Stomach smooth muscle (tissue), 2 donors: Measurements from ENCODE around the gene DYRK3.
"Not testable (repeated sequence)": the region's sequence is repeated elsewhere in the genome, so short reads cannot be mapped to it uniquely, and the experiment has no call there.

ENCODE experiments used
- H3K27ac ChIP-seq: one replicate; pipeline ENCODE4 v1.7.0; 2013; ENCODE audit warnings: mild to moderate bottlenecking, low read length, inconsistent platforms
- H3K27me3 ChIP-seq, 2 donors: one replicate each; pipeline ENCODE4 v1.7.0; 2013; ENCODE audit warnings: low read length in 2 of 2; ENCODE audit not compliant: insufficient read depth in 2 of 2, control insufficient read depth in 1 of 2
- H3K36me3 ChIP-seq, 2 donors: one replicate each; pipeline ENCODE4 v1.7.0; 2013; ENCODE audit warnings: low read length in 2 of 2; ENCODE audit not compliant: control insufficient read depth in 2 of 2, insufficient read depth in 2 of 2
- H3K4me1 ChIP-seq: one replicate; pipeline ENCODE4 v1.7.0; 2013; ENCODE audit warnings: low read length; ENCODE audit not compliant: control insufficient read depth, insufficient read depth
- H3K4me3 ChIP-seq, 2 donors: one replicate each; pipeline ENCODE4 v1.7.0; 2013; ENCODE audit warnings: low read length in 2 of 2
- H3K9ac ChIP-seq, 2 donors: one replicate each; pipeline ENCODE4 v1.7.0; 2013; ENCODE audit warnings: low read length in 2 of 2, mild to moderate bottlenecking in 1 of 2
- H3K9me3 ChIP-seq, 2 donors: one replicate each; pipeline ENCODE4 v1.7.0; 2013; ENCODE audit warnings: low read length in 2 of 2; ENCODE audit not compliant: control insufficient read depth in 2 of 2
- donor health status: healthy.
- donor health status: Pancreatic carcinoma.

Gene DYRK3

DNA sequence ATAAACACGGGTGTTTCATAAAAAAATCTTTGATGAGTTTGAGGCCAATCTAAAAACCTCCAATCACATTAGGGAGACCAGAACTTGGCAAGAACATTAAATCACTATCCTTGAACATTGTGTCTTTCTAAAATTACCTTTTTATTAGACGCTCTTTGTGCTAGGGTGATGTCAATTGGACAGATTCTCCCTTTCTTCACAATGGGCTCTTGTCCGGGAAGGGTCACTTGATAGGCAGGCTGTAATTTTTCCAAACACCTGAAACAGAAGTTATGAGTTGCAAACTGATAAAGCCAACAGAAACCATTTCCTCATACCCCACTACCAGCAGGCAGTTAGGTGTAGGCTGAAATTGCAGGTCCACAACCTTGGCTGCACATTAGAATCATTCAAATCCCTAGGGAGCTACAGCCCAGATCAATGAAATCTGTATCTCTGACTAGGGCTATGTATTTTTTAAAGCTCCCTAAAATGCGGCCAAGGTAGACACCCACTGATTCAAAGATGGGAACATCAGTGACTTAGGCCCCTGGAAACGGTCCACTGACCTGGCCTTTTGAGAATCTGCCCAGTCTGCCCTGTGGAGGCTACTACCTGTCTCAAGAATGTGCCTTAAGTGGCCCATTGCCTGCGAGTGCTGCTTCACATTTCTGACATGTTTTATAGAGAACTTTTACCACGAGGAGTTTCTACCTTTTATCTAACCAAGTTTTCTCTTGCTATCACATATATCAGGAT lies 39.6 kb upstream of the DYRK3 start:
- no peak overlapping the region for H3K27ac ChIP-seq
- no peak overlapping the region for H3K9ac ChIP-seq
- peaks cover 74 to 76% of the 10 kb centered on the region in 2 donors for H3K36me3 ChIP-seq
- no peaks in the 10 kb centered on the region for H3K9me3 ChIP-seq
- H3K27me3 ChIP-seq, result no peaks in the 10 kb centered on the region
- no peak overlapping the region for H3K4me3 ChIP-seq
- H3K4me1 ChIP-seq, result peaks cover 3% of the 10 kb centered on the region

DNA sequence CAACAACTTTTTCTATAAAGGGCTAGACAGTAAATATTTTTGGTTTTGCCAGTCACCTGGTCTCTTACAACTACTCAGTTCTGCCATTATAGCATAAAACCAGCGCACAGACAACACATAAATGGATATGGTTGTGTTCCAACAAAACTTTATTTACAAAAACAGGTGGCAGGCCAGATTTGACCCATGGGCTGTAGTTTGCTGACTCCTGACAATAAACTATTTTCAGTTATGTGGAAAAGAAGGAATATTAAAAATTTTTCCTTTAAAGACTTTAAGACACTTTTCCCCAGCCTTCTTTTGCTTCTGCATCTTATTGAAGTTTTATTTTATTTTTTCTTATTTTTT lies 39.0 kb upstream of the DYRK3 start:
- Histone ChIP-seq H3K27ac (no peak overlapping the region), H3K27me3 (no peaks in the 10 kb centered on the region), H3K4me3 (no peak overlapping the region), H3K4me1 (peaks cover 3% of the 10 kb centered on the region), H3K36me3 (peaks cover 70 to 76% of the 10 kb centered on the region in 2 donors), H3K9me3 (no peaks in the 10 kb centered on the region), H3K9ac (no peak overlapping the region)

DNA sequence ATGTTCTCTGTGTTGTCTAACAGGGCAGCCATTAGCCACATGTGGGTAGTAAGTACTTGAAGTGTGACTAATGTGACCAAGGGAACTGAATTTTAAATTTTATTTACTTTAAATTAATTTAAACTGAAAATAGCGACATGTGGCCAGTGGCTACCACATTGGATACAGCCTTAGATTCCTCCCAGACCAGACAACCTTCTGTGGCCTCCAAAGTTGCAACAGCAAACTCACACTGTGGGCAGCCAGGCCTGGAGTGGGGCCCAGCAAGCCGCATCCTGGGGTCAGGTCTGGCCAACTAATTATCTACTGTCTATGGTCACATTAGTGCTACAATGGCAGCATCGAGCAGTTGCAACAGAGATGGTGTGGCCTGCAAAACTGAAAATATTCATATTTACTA lies 34.8 kb upstream of the DYRK3 start:
- Histone ChIP-seq H3K4me1 (no peaks in the 10 kb centered on the region), H3K4me3 (no peak overlapping the region), H3K27ac (no peak overlapping the region), H3K9me3 (no peaks in the 10 kb centered on the region), H3K9ac (no peak overlapping the region), H3K27me3 (no peaks in the 10 kb centered on the region), H3K36me3 (peaks cover 63 to 69% of the 10 kb centered on the region in 2 donors)

DNA sequence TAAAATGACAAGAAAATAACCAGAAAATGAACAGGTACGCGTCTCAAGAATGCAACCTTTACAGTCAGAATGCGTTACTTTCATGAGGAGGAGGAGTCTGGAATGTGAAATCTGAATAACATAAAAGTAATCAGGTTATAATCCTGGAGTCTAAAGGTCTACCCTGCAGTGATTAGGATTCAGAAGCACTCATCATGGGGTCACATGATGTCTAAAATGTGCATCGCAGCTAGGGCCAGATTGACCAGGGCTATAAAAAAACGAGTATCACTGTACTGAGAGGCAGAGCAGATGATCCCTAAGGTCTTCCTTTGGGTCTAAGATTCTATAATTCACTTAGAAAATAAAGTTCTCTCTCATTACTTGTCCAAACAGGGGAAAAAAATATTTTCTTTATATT lies 30.5 kb upstream of the DYRK3 start:
- H3K27me3 ChIP-seq, result no peaks in the 10 kb centered on the region
- peaks cover 40 to 48% of the 10 kb centered on the region in 2 donors for H3K36me3 ChIP-seq
- H3K9ac ChIP-seq, result no peak overlapping the region
- H3K9me3 ChIP-seq, result no peaks in the 10 kb centered on the region
- no peaks in the 10 kb centered on the region for H3K4me1 ChIP-seq
- H3K27ac ChIP-seq, result no peak overlapping the region
- H3K4me3 ChIP-seq, result no peak overlapping the region

DNA sequence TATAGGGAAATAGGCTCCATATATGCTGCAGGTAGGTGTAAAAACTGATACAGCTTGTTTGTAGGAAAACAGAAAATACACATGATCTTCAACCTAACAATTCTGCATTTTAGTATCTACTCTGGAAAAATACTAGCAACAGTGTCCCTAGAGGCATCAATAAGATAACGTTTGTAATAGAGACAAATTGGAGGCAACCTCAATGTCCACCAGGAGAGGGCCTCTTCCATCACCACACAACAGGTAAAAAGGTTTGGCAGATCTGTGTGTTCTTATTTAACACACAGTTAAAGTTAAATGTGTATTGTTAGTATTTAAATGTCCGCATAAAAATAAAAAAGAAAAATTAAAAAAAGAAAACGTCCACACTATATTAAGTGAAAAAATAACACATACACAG lies 28.5 kb upstream of the DYRK3 start:
- no peak overlapping the region for H3K9ac ChIP-seq
- H3K27ac ChIP-seq, result no peak overlapping the region
- H3K9me3 ChIP-seq, result no peaks in the 10 kb centered on the region
- H3K36me3 ChIP-seq, result peaks cover 30 to 38% of the 10 kb centered on the region in 2 donors
- H3K27me3 ChIP-seq, result no peaks in the 10 kb centered on the region
- peaks cover 11% of the 10 kb centered on the region for H3K4me1 ChIP-seq
- no peak overlapping the region for H3K4me3 ChIP-seq

DNA sequence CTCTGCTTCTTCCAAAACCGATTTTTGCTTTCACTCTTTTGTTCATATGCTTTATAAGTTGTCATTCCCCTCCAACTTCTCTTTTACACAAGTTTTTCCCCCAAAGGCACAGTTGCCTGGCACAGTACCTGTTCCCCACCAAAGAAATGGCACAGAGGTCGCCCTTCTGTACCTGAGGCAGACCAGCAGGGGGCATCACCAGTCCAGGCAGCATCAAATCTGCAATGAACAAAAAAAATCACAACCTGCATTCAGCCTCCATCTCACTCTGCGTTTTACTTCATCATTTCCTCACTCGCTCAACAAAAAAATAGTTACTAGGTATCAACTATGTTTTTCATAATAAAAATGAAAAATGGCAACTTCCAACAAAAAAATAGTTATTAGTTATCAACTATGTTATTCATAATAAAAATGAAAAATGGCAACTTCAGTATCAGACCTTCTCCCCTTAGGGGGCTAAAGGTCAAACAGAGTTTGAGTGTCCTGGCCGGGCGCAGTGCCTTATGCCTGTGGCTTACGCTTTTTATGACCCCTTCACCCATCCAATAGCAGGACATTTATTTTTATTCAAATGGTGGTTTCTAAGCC lies 27.1 kb upstream of the DYRK3 start:
- no peaks in the 10 kb centered on the region for H3K27me3 ChIP-seq
- no peak overlapping the region for H3K4me3 ChIP-seq
- peaks cover 19 to 24% of the 10 kb centered on the region in 2 donors for H3K36me3 ChIP-seq
- H3K9me3 ChIP-seq, result no peaks in the 10 kb centered on the region
- no peak overlapping the region for H3K27ac ChIP-seq
- no peak overlapping the region for H3K9ac ChIP-seq
- peaks cover 12% of the 10 kb centered on the region for H3K4me1 ChIP-seq

DNA sequence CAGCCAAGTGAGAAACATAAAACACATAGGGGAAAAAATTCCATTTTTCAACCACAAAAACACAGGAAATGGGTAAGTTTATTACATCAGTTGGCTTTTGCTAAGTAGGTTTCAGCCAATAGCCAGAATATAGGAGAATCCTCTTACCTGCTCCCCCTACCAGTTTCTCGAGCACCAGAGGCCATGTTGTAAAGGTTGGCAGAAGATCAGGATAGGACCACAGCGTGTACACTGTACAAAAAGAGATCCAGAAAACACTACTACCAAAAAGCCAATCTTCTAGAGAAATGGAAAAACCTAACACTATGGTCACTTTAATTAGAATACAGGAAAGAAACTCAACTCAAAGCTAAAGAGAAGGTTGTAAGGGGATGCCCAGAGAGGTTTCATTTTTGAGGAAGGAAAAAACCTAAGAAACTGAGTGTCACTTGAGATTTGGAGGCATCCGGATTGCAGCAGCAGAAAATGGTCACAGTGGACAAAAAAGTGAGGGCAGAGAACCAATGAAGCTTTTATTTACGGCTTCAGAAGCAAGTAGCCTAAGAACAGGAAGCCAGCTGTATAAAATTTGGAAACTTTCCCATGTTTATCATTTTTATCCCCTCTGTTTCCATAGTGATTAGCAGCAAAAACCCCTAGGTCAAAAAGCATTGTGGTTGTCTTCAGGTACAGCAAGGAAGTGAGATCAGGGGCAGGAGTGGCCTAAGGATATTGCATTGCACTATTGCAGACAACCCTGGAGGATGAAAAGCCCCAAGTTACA lies 25.9 kb upstream of the DYRK3 start:
- H3K36me3 ChIP-seq, result peaks cover 10 to 18% of the 10 kb centered on the region in 2 donors
- H3K27ac ChIP-seq, result no peak overlapping the region
- H3K4me1 ChIP-seq, result peaks cover 12% of the 10 kb centered on the region
- H3K9me3 ChIP-seq, result no peaks in the 10 kb centered on the region
- H3K27me3 ChIP-seq, result no peaks in the 10 kb centered on the region
- H3K4me3 ChIP-seq, result no peak overlapping the region
- H3K9ac ChIP-seq, result no peak overlapping the region

DNA sequence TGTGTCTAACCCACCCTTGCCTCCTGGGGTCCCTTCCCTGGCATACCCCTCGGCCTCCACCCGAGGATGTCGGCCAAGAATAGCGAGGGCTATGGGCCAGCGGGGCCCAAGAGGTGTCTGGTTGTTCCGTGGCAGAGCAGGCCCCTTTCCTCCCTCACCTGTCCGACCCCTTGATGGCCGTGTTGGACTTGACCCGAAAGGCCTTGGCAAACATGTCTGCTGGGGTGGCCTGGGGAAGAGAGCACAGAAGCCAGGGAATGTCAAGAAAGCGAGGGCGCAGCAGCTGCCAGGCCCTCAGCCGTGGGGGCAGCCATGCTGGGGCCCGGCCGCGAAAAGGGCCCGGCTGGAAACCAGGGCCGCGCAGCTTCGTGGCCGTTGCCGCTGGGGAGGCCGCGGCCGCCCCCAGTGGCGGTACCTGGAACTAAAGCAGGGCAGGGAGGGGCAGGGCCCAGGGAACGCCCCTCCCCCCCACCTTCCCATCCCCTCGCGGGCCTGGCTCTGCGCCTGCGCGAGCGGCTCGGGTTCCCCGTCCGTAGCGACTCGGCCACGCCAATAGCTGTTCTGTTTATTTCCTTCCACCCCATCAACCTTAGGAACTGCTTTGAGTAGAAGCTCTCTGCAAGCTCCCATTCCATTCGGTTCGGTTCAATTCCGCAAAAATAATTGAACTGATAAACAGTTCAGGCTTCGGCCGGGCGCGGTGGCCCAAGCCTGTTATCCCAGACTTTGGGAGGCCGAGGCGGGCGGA lies 23.0 kb upstream of the DYRK3 start, which contains the start of gene EIF2D:
Gene EIF2D, minus strand, starts transcription at position 337 of the 748 bp plus-strand sequence. Its CDS starts 123 bp downstream, at position 214.
- peak within 1 kb of the TSS; percentile 94 to 97 for H3K4me3 ChIP-seq
- peaks cover 3 to 12% of the 10 kb centered on the region in 2 donors for H3K36me3 ChIP-seq
- no peaks in the 10 kb centered on the region for H3K9me3 ChIP-seq
- peaks cover 12% of the 10 kb centered on the region for H3K4me1 ChIP-seq
- H3K9ac ChIP-seq, result peak within 1 kb of the TSS; percentile 88 to 99
- no peaks in the 10 kb centered on the region for H3K27me3 ChIP-seq
- peak within 1 kb of the TSS; percentile 83 for H3K27ac ChIP-seq

DNA sequence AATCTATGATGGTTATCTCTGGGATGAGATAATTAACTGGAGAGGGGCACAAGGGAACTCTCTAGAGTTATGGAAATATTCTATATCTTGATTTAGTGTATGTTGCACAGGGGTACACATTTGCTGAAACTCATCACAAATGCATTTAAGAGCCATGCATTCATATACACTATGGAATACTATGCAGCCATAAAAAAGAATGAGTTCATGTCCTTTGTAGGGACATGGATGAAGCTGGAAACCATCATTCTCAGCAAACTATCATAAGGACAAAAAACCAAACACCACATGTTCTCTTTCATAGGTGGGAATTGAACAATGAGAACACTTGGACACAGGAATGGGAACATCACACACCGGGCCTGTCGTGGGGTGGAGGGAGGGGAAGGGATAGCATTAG lies 8.9 kb upstream of the DYRK3 start:
- H3K9ac ChIP-seq, H3K4me3 ChIP-seq, H3K27me3 ChIP-seq, H3K9me3 ChIP-seq, H3K27ac ChIP-seq, H3K4me1 ChIP-seq, H3K36me3 ChIP-seq: not testable (repeated sequence)

DNA sequence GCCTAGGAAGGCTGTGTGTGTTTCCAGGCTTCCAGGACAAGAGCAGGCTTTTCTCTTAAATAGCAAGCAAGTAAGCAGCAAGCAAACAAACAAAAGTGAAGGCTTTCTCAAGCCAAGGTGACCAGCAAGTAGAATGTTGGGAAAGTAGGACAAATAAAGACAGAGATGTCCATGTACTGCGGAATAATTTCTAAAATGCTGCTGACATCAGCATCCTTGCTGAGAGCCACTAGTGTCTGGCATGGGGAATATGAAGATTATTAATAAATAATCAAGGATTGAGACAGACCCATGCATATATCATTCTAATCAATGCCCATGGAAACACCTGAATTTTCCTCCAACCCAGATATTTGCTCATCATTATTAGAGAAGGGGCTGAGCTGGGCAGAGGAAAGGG lies 6.4 kb upstream of the DYRK3 start:
- Histone ChIP-seq H3K36me3 (no peaks in the 10 kb centered on the region), H3K27me3 (peaks cover 0 to 4% of the 10 kb centered on the region in 2 donors), H3K9ac (no peak overlapping the region), H3K9me3 (no peaks in the 10 kb centered on the region), H3K4me3 (no peak overlapping the region), H3K4me1 (no peaks in the 10 kb centered on the region), H3K27ac (no peak overlapping the region)
